A673 (cell line): ENCODE results near the gene EIF4E2. TPM values are rescaled to one million over a fixed set of nuclear protein-coding genes. Genes with fewer than 3 reads are reported as not detected.

Experiments
- BruUV-seq: library from RNA; stranded (reverse); fragments of 400-500 nt; replicated peaks from 2 replicates; lab custom pipeline; 2021; lab: Mats Ljungman, UMichigan
- CTCF ChIA-PET: fragments of 300-600 bp; sonication (Branson Sonifier 250); formaldehyde crosslinking; loops from one replicate; lab custom pipeline; 2022; ENCODE audit warnings: antibody characterized with exemption; lab: Charles Lee
- POLR2A ChIA-PET: fragments of 300-600 bp; sonication (Branson Sonifier 250); formaldehyde crosslinking; loops from one replicate; lab custom pipeline; 2022; ENCODE audit warnings: antibody characterized with exemption; ENCODE audit not compliant: low non-redundant PET; lab: Charles Lee
- DNase-seq: peaks from one replicate; pipeline ENCODE4 v3.0.0-alpha.2; 2015; ENCODE audit warnings: low spot score
- H3K27ac ChIP-seq: fragments of 200-600 bp; sonication (generic); 2 replicates; pipeline ENCODE4 v1.5.1; 2016; ENCODE audit warnings: mixed run types, low read depth, mild to moderate bottlenecking, mixed read lengths, antibody characterized with exemption, low read length; ENCODE audit not compliant: poor library complexity, severe bottlenecking
- H3K27me3 ChIP-seq: fragments of 200-600 bp; sonication (generic); replicated peaks from 2 replicates; pipeline ENCODE4 v1.6.1; 2017; ENCODE audit warnings: mixed run types, low read depth, mild to moderate bottlenecking, mixed read lengths, antibody characterized with exemption, low read length; ENCODE audit not compliant: insufficient read depth, poor library complexity
- H3K36me3 ChIP-seq: fragments of 200-600 bp; sonication (generic); 2 replicates; pipeline ENCODE4 v1.6.1; 2016; ENCODE audit warnings: mixed run types, mild to moderate bottlenecking, mixed read lengths, antibody characterized with exemption, low read length; ENCODE audit not compliant: insufficient read depth, poor library complexity, severe bottlenecking
- H3K4me1 ChIP-seq: fragments of 200-600 bp; sonication (generic); 2 replicates; pipeline ENCODE4 v1.6.1; 2017; ENCODE audit warnings: mixed run types, mild to moderate bottlenecking, mixed read lengths, antibody characterized with exemption, low read length; ENCODE audit not compliant: insufficient read depth, poor library complexity, severe bottlenecking
- H3K4me3 ChIP-seq: fragments of 200-600 bp; sonication (generic); 2 replicates; pipeline ENCODE4 v1.5.1; 2016; ENCODE audit warnings: low read depth, mixed run types, mild to moderate bottlenecking, mixed read lengths, low read length; ENCODE audit not compliant: poor library complexity, severe bottlenecking
- H3K9me3 ChIP-seq: fragments of 200-600 bp; sonication (generic); 2 replicates; pipeline ENCODE4 v1.6.1; 2016; ENCODE audit warnings: mixed run types, low read depth, mild to moderate bottlenecking, mixed read lengths, antibody characterized with exemption, low read length; ENCODE audit not compliant: poor library complexity, severe bottlenecking
- EZH2 ChIP-seq: fragments of 200-600 bp; sonication (generic); IDR thresholded peaks from 2 replicates; pipeline ENCODE4 v1.6.1; 2017; ENCODE audit warnings: borderline replicate concordance, low read depth, mild to moderate bottlenecking, mixed read lengths, antibody characterized with exemption, low read length; ENCODE audit not compliant: poor library complexity, severe bottlenecking
- intact Hi-C: fragments of 100-400 bp; cut with micrococcal nuclease; formaldehyde crosslinking; loops from one replicate; pipeline ENCODE4 v1.10.0; 2022; ENCODE audit not compliant: unreplicated experiment
- total RNA-seq: library from RNA; stranded (reverse); gene quantifications from 2 replicates; pipeline ENCODE4 v1.2.3, GENCODE V29; 2021
- TF ChIP-seq, protein P1 (sequence below): fragments of 300-800, 200-600 bp; sonication (generic); conservative IDR thresholded peaks from 2 replicates; pipeline ENCODE4 v1.5.1; 2017; ENCODE audit warnings: low read depth, mild to moderate bottlenecking, antibody characterized with exemption, low read length, moderate library complexity, mixed read lengths

Gene EIF4E2
- total RNA-seq, 1 experiment from 2014 or later: 60.8 TPM

DNA sequence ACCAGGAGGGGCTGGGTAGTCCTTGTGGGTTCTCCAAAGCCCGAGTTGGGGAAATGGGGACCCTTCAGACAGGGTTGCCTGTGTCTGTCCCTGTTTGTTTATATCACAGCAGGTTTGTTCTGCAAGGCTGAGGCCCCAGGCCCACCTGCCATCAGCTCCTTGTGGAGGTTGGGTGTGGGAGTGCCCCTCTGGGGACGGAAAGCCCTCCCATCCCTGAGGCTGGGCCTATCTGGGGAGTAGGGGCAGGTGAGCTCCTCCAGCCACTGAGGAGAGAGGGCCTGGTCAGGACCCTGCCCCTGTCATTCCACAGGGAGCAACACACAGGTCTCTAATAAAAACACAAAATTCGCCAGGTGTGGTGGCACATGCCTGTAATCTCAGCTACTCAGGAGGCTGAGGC, 59.6 kb downstream of the EIF4E2 start:
- Histone ChIP-seq H3K27me3 (no peaks in the 10 kb centered on the region), H3K4me3 (no peak overlapping the region), H3K36me3 (no peaks in the 10 kb centered on the region), H3K9me3 (no peaks in the 10 kb centered on the region), H3K27ac (no peak overlapping the region), H3K4me1 (no peaks in the 10 kb centered on the region)
- intact Hi-C loops: no loop called here
- POLR2A ChIA-PET: no interaction called here
- TF ChIP-seq, protein P1, sequence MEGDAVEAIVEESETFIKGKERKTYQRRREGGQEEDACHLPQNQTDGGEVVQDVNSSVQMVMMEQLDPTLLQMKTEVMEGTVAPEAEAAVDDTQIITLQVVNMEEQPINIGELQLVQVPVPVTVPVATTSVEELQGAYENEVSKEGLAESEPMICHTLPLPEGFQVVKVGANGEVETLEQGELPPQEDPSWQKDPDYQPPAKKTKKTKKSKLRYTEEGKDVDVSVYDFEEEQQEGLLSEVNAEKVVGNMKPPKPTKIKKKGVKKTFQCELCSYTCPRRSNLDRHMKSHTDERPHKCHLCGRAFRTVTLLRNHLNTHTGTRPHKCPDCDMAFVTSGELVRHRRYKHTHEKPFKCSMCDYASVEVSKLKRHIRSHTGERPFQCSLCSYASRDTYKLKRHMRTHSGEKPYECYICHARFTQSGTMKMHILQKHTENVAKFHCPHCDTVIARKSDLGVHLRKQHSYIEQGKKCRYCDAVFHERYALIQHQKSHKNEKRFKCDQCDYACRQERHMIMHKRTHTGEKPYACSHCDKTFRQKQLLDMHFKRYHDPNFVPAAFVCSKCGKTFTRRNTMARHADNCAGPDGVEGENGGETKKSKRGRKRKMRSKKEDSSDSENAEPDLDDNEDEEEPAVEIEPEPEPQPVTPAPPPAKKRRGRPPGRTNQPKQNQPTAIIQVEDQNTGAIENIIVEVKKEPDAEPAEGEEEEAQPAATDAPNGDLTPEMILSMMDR: no peak
- no peak for TF ChIP-seq EZH2
- DNase-seq: no peak
- CTCF ChIA-PET: no interaction called here
- no TSS peak for BruUV-seq

DNA sequence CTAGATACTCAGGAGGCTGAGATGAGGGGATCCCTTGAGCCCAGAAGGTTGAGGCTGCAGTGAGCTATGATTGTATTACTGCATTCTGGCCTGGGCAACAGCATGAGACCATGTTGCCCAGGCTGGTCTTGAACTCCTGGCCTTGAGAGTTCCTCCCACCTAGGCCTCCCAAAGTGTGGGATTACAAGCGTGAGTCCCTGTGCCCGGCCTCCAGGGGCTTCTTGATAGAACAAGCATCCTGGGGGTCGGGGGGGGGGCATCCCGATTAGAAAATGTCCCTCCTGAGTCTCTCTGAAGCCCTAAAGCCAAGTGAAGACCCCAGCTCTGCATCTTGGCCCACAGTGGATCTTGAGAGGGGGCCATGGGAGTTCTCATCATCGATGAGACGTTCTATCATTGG, 60.6 kb downstream of the EIF4E2 start:
- no TSS peak for BruUV-seq
- no peak for DNase-seq
- POLR2A ChIA-PET: no interaction called here

DNA sequence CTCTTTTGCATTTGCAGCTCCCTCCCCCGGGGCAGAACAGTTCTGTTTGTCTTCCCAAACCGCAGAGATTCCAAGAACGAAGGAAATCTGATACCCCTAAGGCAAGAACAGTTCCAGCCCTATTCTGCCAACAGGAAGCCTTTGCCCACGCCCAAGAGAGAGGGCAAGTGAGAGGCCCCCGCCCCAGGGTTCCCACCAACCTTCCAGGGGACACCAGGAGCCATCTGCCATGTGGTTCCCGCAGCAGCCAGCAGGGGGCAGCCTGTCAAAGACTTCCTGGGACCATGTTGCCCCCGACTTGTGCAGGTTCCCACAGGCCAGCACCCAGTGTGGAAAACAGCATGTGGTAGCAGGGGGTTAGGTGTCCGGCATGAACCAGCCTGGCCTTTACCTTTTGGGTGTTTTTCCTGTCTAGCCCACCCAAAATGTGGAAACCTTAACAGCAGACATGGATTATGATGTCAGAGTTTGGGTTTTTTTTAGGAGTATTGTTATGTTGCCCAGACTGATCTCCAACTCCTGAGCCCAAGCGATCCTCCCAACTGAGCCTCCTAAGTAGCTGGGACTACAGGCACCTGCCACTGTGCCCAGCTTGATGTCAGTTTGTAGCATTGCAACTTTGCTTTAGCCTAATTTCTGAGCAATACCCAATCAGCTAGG, 61.2 kb downstream of the EIF4E2 start:
- intact Hi-C loops: no loop called here
- POLR2A ChIA-PET: no interaction called here
- Histone ChIP-seq H3K27me3 (no peaks in the 10 kb centered on the region), H3K36me3 (no peaks in the 10 kb centered on the region), H3K27ac (no peak overlapping the region), H3K9me3 (no peaks in the 10 kb centered on the region), H3K4me3 (no peak overlapping the region), H3K4me1 (no peaks in the 10 kb centered on the region)
- TF ChIP-seq, protein P1: peak; percentile 96
- TF ChIP-seq EZH2: no peak
- CTCF ChIA-PET: interaction anchor here (1.0 kb wide), 1 partner anchor 58 kb away, joined by 3 read pairs; no protein-coding TSS in a partner anchor
- peak; percentile 79 for DNase-seq
- no TSS peak for BruUV-seq

More for the DNA sequence above, 60.6 kb downstream of the EIF4E2 start:
- CTCF ChIA-PET: no interaction called here
- Histone ChIP-seq H3K4me3 (no peak overlapping the region), H3K27me3 (no peaks in the 10 kb centered on the region), H3K36me3 (no peaks in the 10 kb centered on the region), H3K4me1 (no peaks in the 10 kb centered on the region), H3K27ac (no peak overlapping the region), H3K9me3 (no peaks in the 10 kb centered on the region)
- intact Hi-C loops: no loop called here
- TF ChIP-seq EZH2: no peak
- TF ChIP-seq, protein P1: no peak
